GM23338 (cell line): Measurements from ENCODE around the gene ANKFY1. TPM values are rescaled to one million over a fixed set of nuclear protein-coding genes. Genes with fewer than 3 reads are reported as not detected.

Experiments
- ATAC-seq: fragments of 200-7000 bp; cut with Tn5 transposase; 3 replicates; pipeline ENCODE4 v1.9.1; 2020
- DNase-seq: peaks from one replicate; pipeline ENCODE4 v3.0.0-alpha.2; 2015; ENCODE audit warnings: low spot score
- H2AFZ ChIP-seq: fragments of 200-600 bp; sonication (generic); 2 replicates; pipeline ENCODE4 v1.8.0; 2016; ENCODE audit warnings: antibody characterized with exemption, mild to moderate bottlenecking, moderate library complexity
- H3F3A ChIP-seq: fragments of 200-600 bp; sonication (generic); replicated peaks from 2 replicates; pipeline ENCODE4 v1.8.0; 2017; ENCODE audit warnings: antibody characterized with exemption, mixed run types, low read depth
- H3K27ac ChIP-seq: fragments of 200-600 bp; sonication (generic); 2 replicates; pipeline ENCODE4 v1.6.1; 2016; ENCODE audit warnings: low read depth
- H3K27me3 ChIP-seq: fragments of 200-600 bp; sonication (generic); 2 replicates; pipeline ENCODE4 v1.8.0; 2016; ENCODE audit warnings: mild to moderate bottlenecking, mixed run types, moderate library complexity; ENCODE audit not compliant: insufficient read depth
- H3K36me3 ChIP-seq: fragments of 200-600 bp; sonication (generic); 2 replicates; pipeline ENCODE4 v1.8.0; 2016; ENCODE audit warnings: mild to moderate bottlenecking; ENCODE audit not compliant: insufficient read depth
- H3K4me1 ChIP-seq: fragments of 200-600 bp; sonication (generic); 2 replicates; pipeline ENCODE4 v1.8.0; 2016; ENCODE audit warnings: mild to moderate bottlenecking, moderate library complexity; ENCODE audit not compliant: insufficient read depth
- H3K4me2 ChIP-seq: fragments of 200-600 bp; sonication (generic); 2 replicates; pipeline ENCODE4 v1.7.1; 2017; ENCODE audit warnings: mixed run types
- H3K4me3 ChIP-seq: fragments of 200-600 bp; sonication (generic); 2 replicates; pipeline ENCODE4 v1.6.1; 2016; ENCODE audit warnings: mixed run types
- H3K79me2 ChIP-seq: fragments of 200-600 bp; sonication (generic); replicated peaks from 2 replicates; pipeline ENCODE4 v1.8.0; 2017; ENCODE audit warnings: mild to moderate bottlenecking; ENCODE audit not compliant: insufficient read depth
- H3K9me2 ChIP-seq: fragments of 200-600 bp; sonication (generic); 2 replicates; pipeline ENCODE4 v1.8.0; 2017; ENCODE audit not compliant: insufficient read depth
- H4K20me1 ChIP-seq: fragments of 200-600 bp; sonication (generic); replicated peaks from 2 replicates; pipeline ENCODE4 v1.8.0; 2017; ENCODE audit warnings: mild to moderate bottlenecking; ENCODE audit not compliant: insufficient read depth
- H3K27ac Mint-ChIP-seq: 2 replicates; pipeline ENCODE4 v1.8.0; 2020; ENCODE audit warnings: inconsistent platforms, mild to moderate bottlenecking, moderate library complexity, mixed read lengths
- H3K27me3 Mint-ChIP-seq: 3 replicates; pipeline ENCODE4 v1.8.0; 2022; ENCODE audit warnings: low read depth, mild to moderate bottlenecking, moderate library complexity, mixed read lengths, inconsistent platforms; ENCODE audit not compliant: insufficient read depth, poor library complexity
- H3K36me3 Mint-ChIP-seq: 3 replicates; pipeline ENCODE4 v1.8.0; 2021; ENCODE audit warnings: low read depth, mild to moderate bottlenecking, inconsistent platforms, moderate library complexity, mixed read lengths
- H3K4me1 Mint-ChIP-seq: 3 replicates; pipeline ENCODE4 v1.8.0; 2020; ENCODE audit warnings: mild to moderate bottlenecking, inconsistent platforms, mixed read lengths
- H3K4me3 Mint-ChIP-seq: 3 replicates; pipeline ENCODE4 v1.8.0; 2021; ENCODE audit warnings: moderate library complexity, mild to moderate bottlenecking, inconsistent platforms, mixed read lengths
- H3K9me3 Mint-ChIP-seq: 3 replicates; pipeline ENCODE4 v1.8.0; 2020; ENCODE audit warnings: moderate library complexity, mild to moderate bottlenecking, inconsistent platforms, mixed read lengths
- CREB1 ChIP-seq: fragments of 250-450 bp; sonication (Bioruptor Pico); IDR thresholded peaks from 2 replicates; pipeline ENCODE4 v1.5.0; 2020; ENCODE audit warnings: low read depth, mild to moderate bottlenecking, moderate library complexity
- CTCF ChIP-seq, 2 experiments: fragments of 200-600 bp in 1 of 2; sonication (generic) in 1 of 2; conservative IDR thresholded peaks; 2 replicates each; pipeline versions ENCODE4 v1.5.1 to v1.6.1; 2016 to 2017; ENCODE audit warnings: antibody characterized with exemption in 2 of 2, low read depth in 2 of 2, mild to moderate bottlenecking in 2 of 2, moderate library complexity in 1 of 2
- ETS1 ChIP-seq: IDR thresholded peaks from 2 replicates; pipeline ENCODE4 v1.6.1; 2016; ENCODE audit warnings: antibody characterized with exemption
- EZH2 ChIP-seq: fragments of 200-600 bp; sonication (generic); IDR thresholded peaks from one replicate; pipeline ENCODE4 v1.8.0; 2017; ENCODE audit warnings: antibody characterized with exemption, mild to moderate bottlenecking, low read depth; ENCODE audit not compliant: unreplicated experiment
- EZH2phosphoT487 ChIP-seq: fragments of 200-600 bp; sonication (generic); IDR thresholded peaks from one replicate; pipeline ENCODE4 v1.8.1; 2018; ENCODE audit warnings: antibody characterized with exemption; ENCODE audit not compliant: unreplicated experiment
- JUNB ChIP-seq: IDR thresholded peaks from one replicate; pipeline ENCODE4 v1.6.1; 2016; ENCODE audit warnings: antibody characterized with exemption; ENCODE audit not compliant: unreplicated experiment
- NANOG ChIP-seq: IDR thresholded peaks from 2 replicates; pipeline ENCODE4 v1.6.1; 2016; ENCODE audit warnings: antibody characterized with exemption, borderline replicate concordance
- POLR2AphosphoS5 ChIP-seq: IDR thresholded peaks from 2 replicates; pipeline ENCODE4 v1.6.1; 2016; ENCODE audit warnings: antibody characterized with exemption, low read depth
- REST ChIP-seq: IDR thresholded peaks from one replicate; pipeline ENCODE4 v1.6.1; 2018; ENCODE audit warnings: antibody characterized with exemption; ENCODE audit not compliant: unreplicated experiment
- STAT1 ChIP-seq: IDR thresholded peaks from one replicate; pipeline ENCODE4 v1.6.1; 2016; ENCODE audit warnings: antibody characterized with exemption; ENCODE audit not compliant: unreplicated experiment
- ZNF114 ChIP-seq: fragments of 250-450 bp; sonication (Bioruptor Pico); IDR thresholded peaks from 2 replicates; pipeline ENCODE4 v1.5.0; 2020; ENCODE audit warnings: mild to moderate bottlenecking, moderate library complexity
- ZNF331 ChIP-seq: fragments of 250-450 bp; sonication (Bioruptor Pico); IDR thresholded peaks from 2 replicates; pipeline ENCODE4 v1.5.0; 2020; ENCODE audit warnings: low read depth, mild to moderate bottlenecking, moderate library complexity
- ZNF462 ChIP-seq: fragments of 250-450 bp; sonication (Bioruptor Pico); IDR thresholded peaks from 2 replicates; pipeline ENCODE4 v1.5.0; 2020; ENCODE audit warnings: mild to moderate bottlenecking, moderate library complexity
- polyA plus RNA-seq: library from polyadenylated mRNA; unstranded; fragments of >200 nt; fragmentation: Nextera tagmentation; extraction: Ambion mirVana; gene quantifications from 2 replicates; pipeline ENCODE4 v1.2.1, GENCODE V29; 2016
- total RNA-seq: library from RNA; depleted of rRNA; stranded (reverse); fragments of >200 nt; shearing (Covaris generic); gene quantifications from 2 replicates; pipeline ENCODE4 v1.2.3, GENCODE V29; 2014

Gene ANKFY1
- total and polyA plus RNA-seq, 2 experiments from 2014 or later = 12.9 to 44.4 TPM

- no peaks in the 10 kb centered on the region for H3K36me3 ChIP-seq
- no peaks in the 10 kb centered on the region; the same call in 1 of the 2 replicates for H4K20me1 ChIP-seq
- no peak overlapping the region for H3K4me2 ChIP-seq
- no peaks in the 10 kb centered on the region for H3F3A ChIP-seq
- no peaks in the 10 kb centered on the region for H3K4me1 ChIP-seq
- no peak for ATAC-seq
- no peak overlapping the region; the same call in 2 of the 3 replicates for H3K4me3 Mint-ChIP-seq
- H3K27me3 ChIP-seq = no peaks in the 10 kb centered on the region
- H3K27me3 Mint-ChIP-seq = peaks cover 6% of the 10 kb centered on the region
- peaks cover 65% of the 10 kb centered on the region for H3K79me2 ChIP-seq
- no peak overlapping the region for H3K4me3 ChIP-seq
- H3K27ac Mint-ChIP-seq = no peak overlapping the region
- H3K9me2 ChIP-seq = no peaks in the 10 kb centered on the region
- H3K27ac ChIP-seq = no peak overlapping the region
- no peaks in the 10 kb centered on the region for H3K4me1 Mint-ChIP-seq
- DNase-seq = no peak
- H2AFZ ChIP-seq = no peak overlapping the region
- no peaks in the 10 kb centered on the region for H3K9me3 Mint-ChIP-seq
- 0 out of 3 replicates have a peak, but pooled peaks cover 1% of the 10 kb centered on the region for H3K36me3 Mint-ChIP-seq
- TF ChIP-seq NANOG (no peak), POLR2AphosphoS5 (no peak), STAT1 (no peak), CTCF (conservative IDR thresholded peaks at IDR 0.05; ENCODE audit: low read depth in 2 of 2) (no peak), EZH2phosphoT487 (no peak), ETS1 (no peak), EZH2 (no peak), CREB1 (CRISPR knock-in tag) (no peak), ZNF114 (CRISPR knock-in tag) (no peak), REST (no peak), ZNF331 (CRISPR knock-in tag) (no peak), JUNB (no peak), ZNF462 (no peak)
Measured at GRCh38 chr17:4134721-4135120, 129.1 kb downstream of the ANKFY1 start.
